Tibial nerve (tissue), 3 donors: ENCODE data around the gene ZNF701.

Experiments
- POLR2A ChIP-seq, 2 donors: fragments of 450-650 bp; IDR thresholded peaks; one replicate each; pipeline ENCODE4 v1.6.1; 2017; ENCODE audit warnings: antibody characterized with exemption in 2 of 2, mild to moderate bottlenecking in 2 of 2, moderate library complexity in 2 of 2
- TF ChIP-seq, protein P1 (sequence below), 5 experiments: fragments of 200-600 bp in 3 of 5; fragments of 450-650 bp in 2 of 5; sonication (generic) in 3 of 5; IDR thresholded peaks; one replicate each; pipeline ENCODE4 v1.5.1; 2016 to 2019; ENCODE audit warnings: antibody characterized with exemption in 5 of 5, mild to moderate bottlenecking in 3 of 5, moderate library complexity in 2 of 5

GRCh38 chr19:52622261-52622660, 52.2 kb downstream of the ZNF701 start:
- TF ChIP-seq, protein P1, sequence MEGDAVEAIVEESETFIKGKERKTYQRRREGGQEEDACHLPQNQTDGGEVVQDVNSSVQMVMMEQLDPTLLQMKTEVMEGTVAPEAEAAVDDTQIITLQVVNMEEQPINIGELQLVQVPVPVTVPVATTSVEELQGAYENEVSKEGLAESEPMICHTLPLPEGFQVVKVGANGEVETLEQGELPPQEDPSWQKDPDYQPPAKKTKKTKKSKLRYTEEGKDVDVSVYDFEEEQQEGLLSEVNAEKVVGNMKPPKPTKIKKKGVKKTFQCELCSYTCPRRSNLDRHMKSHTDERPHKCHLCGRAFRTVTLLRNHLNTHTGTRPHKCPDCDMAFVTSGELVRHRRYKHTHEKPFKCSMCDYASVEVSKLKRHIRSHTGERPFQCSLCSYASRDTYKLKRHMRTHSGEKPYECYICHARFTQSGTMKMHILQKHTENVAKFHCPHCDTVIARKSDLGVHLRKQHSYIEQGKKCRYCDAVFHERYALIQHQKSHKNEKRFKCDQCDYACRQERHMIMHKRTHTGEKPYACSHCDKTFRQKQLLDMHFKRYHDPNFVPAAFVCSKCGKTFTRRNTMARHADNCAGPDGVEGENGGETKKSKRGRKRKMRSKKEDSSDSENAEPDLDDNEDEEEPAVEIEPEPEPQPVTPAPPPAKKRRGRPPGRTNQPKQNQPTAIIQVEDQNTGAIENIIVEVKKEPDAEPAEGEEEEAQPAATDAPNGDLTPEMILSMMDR (IDR thresholded peaks at IDR 0.05), result no peak
- no peak for TF ChIP-seq POLR2A (IDR thresholded peaks at IDR 0.05)
